GM21390 (cell line): Measurements from ENCODE around the gene TLDC2.
"Not testable (repeated sequence)": the region's sequence is repeated elsewhere in the genome, so short reads cannot be mapped to it uniquely, and the experiment has no call there.

Experiments used
- ATAC-seq: cut with Tn5 transposase; IDR thresholded peaks from one replicate; pipeline ENCODE4 v1.9.1; 2021; ENCODE audit not compliant: unreplicated experiment

Gene TLDC2

GRCh38 chr20:36875702-36876472, at the start of gene TLDC2:
Gene TLDC2 (plus strand): TSS chr20:36876138. CDS start chr20:36876175, 37 bp downstream.
- no peak for ATAC-seq

GRCh38 chr20:36826554-36827244, 49.2 kb upstream of the TLDC2 start:
- no peak for ATAC-seq

GRCh38 chr20:36827541-36828279, 48.2 kb upstream of the TLDC2 start:
- peak; percentile 95 for ATAC-seq

GRCh38 chr20:36830791-36831691, 44.9 kb upstream of the TLDC2 start:
- ATAC-seq, result no peak

GRCh38 chr20:36832791-36833190, 43.1 kb upstream of the TLDC2 start:
- no peak for ATAC-seq

- ATAC-seq, result no peak
These were observed 42.5 kb upstream of the TLDC2 start for GRCh38 chr20:36833275-36834020.

- ATAC-seq, result no peak
These were observed 40.9 kb upstream of the TLDC2 start for GRCh38 chr20:36835025-36835424.

- ATAC-seq, result peak; percentile 89
These were observed 40.3 kb upstream of the TLDC2 start for GRCh38 chr20:36835453-36836198.

- peak; percentile 45 for ATAC-seq
These were observed 39.2 kb upstream of the TLDC2 start for GRCh38 chr20:36836591-36837269.

- ATAC-seq, result not testable (repeated sequence)
These were observed 37.6 kb upstream of the TLDC2 start for GRCh38 chr20:36838376-36838775.

GRCh38 chr20:36839150-36839549, 36.8 kb upstream of the TLDC2 start:
- ATAC-seq, result no peak

- ATAC-seq, result not testable (repeated sequence)
These were observed 34.9 kb upstream of the TLDC2 start for GRCh38 chr20:36841030-36841429.

GRCh38 chr20:36845288-36845971, 30.5 kb upstream of the TLDC2 start:
- no peak for ATAC-seq

- no peak for ATAC-seq
These were observed 28.8 kb upstream of the TLDC2 start for GRCh38 chr20:36847009-36847709.

GRCh38 chr20:36847710-36848040, 28.3 kb upstream of the TLDC2 start:
- no peak for ATAC-seq

- ATAC-seq, result no peak
These were observed 27.8 kb upstream of the TLDC2 start for GRCh38 chr20:36848078-36848660.

- ATAC-seq, result no peak
These were observed 27.3 kb upstream of the TLDC2 start for GRCh38 chr20:36848677-36849076.
